HAP-1 (cell line): ENCODE data around the gene WDR93.

Source experiments
- DNase-seq, 2 experiments: peaks; one replicate each; pipeline ENCODE4 v3.0.0-alpha.2; 2016 to 2020; ENCODE audit warnings: low spot score in 2 of 2
- H3K27me3 ChIP-seq: fragments of 250-450 bp; sonication (Bioruptor Pico); 2 replicates; pipeline ENCODE4 v1.5.1; 2020; ENCODE audit warnings: low read depth, mild to moderate bottlenecking, moderate library complexity
- H3K36me3 ChIP-seq: fragments of 250-450 bp; sonication (Bioruptor Pico); replicated peaks from 2 replicates; pipeline ENCODE4 v1.5.1; 2020; ENCODE audit warnings: mild to moderate bottlenecking
- H3K4me1 ChIP-seq: fragments of 250-450 bp; sonication (Bioruptor Pico); 2 replicates; pipeline ENCODE4 v1.5.1; 2020; ENCODE audit warnings: mild to moderate bottlenecking
- H3K4me3 ChIP-seq: fragments of 250-450 bp; sonication (Bioruptor Pico); 2 replicates; pipeline ENCODE4 v1.5.1; 2020; ENCODE audit warnings: mild to moderate bottlenecking, moderate library complexity
- H3K9me3 ChIP-seq: fragments of 250-450 bp; sonication (Bioruptor Pico); 2 replicates; pipeline ENCODE4 v1.5.1; 2020; ENCODE audit warnings: mild to moderate bottlenecking, moderate library complexity
- in situ Hi-C: fragments of 300-500 bp; cut with MboI; formaldehyde crosslinking; loops from 3 replicates; pipeline ENCODE4 v1.14.3; 2020; ENCODE audit warnings: low sequenced_read_pairs, inconsistent platforms, mixed read lengths

The WDR93 gene

DNA sequence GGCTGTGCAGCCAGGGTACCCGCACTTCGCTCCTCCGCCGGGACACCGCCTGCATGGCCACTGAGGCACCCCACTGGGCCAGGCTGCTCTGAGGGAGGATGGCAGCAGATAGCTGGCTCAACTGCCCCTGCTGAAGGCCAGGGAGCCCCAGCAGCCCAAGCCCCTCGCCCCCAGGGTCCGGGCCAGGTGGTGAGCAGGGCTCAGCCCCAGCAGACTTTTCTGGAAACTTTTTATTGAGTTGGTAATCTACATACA lies 23.0 kb upstream of the WDR93 start:
- H3K27me3 ChIP-seq = no peaks in the 10 kb centered on the region
- in situ Hi-C loops = no loop called here
- H3K4me3 ChIP-seq = no peak overlapping the region
- peaks cover 4% of the 10 kb centered on the region; the same call in 1 of the 2 replicates for H3K4me1 ChIP-seq
- no peaks in the 10 kb centered on the region for H3K9me3 ChIP-seq
- no peak for DNase-seq
- H3K36me3 ChIP-seq = no peaks in the 10 kb centered on the region

DNA sequence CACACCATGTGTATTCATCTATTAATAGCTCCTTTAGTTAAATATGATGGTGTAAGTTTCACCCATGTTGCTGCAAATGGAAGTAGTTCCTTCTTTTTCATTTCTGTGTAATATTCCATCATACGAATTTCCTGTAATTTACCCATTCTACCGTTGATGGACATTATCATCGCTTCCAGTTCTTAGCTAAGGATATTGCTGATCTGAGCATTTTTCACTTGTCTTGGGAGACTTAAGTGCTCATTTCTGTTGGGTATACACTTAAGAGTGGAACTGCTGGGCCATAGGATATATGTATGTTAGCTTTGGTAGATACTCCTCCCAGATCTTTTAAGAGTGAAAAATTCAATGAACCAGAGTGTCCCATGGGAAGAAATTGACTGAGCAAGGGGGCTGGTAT lies 22.4 kb upstream of the WDR93 start:
- Histone ChIP-seq H3K4me3 (no peak overlapping the region), H3K4me1 (peaks cover 4% of the 10 kb centered on the region; the same call in 1 of the 2 replicates), H3K27me3 (no peaks in the 10 kb centered on the region), H3K9me3 (no peaks in the 10 kb centered on the region), H3K36me3 (no peaks in the 10 kb centered on the region)
- in situ Hi-C loops = no loop called here
- no peak for DNase-seq

DNA sequence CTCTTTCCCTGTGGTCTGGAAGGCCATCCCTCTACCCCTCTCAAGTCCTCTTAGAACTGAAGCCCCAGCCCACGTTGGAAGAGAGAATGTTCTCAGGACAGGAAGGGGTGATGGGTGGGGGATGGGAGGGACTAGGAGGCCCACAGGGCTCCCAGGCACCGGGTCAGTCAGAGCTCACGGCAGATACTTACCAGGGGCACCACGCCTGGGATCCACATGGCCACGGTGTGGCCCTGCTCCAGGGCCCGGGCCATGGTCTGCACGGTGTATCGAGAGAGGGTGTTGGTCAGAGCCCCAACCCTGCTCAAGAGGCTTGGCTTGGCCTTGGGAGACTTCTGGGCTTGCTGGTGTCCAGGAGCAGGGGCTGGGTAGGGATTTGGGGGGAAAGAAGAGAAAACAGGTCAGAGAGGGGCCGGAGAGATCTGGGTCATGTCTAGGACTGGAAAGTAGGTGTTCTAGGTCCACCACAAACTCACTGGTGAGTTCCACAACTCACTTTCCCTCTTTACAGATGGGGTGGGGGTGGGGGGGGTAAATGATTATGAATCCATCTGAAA lies 21.2 kb upstream of the WDR93 start:
- H3K4me3 ChIP-seq = no peak overlapping the region
- no peaks in the 10 kb centered on the region for H3K36me3 ChIP-seq
- no peak for DNase-seq
- H3K4me1 ChIP-seq = peaks cover 4% of the 10 kb centered on the region; the same call in 1 of the 2 replicates
- H3K9me3 ChIP-seq = no peaks in the 10 kb centered on the region
- in situ Hi-C loops = no loop called here
- H3K27me3 ChIP-seq = no peaks in the 10 kb centered on the region

DNA sequence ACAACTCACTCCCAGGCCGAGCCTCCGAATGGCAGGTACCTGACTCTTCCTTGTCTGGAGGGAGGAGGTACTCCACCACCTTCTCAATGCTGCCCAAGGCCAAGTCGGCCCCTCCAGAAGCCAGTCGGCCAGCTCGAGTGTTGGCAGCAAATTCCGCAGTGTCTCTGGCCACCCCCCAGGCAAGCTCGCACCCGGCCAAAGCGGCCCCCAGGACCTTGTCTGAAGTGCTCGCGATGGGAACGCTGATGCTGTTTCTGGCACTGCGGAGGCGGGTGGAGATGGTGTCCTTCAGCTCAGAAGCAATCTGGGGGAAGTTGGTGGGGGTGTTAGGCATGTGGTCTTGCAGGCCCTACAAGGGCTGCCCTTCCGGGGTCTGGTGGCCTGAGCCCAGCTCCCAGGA lies 20.7 kb upstream of the WDR93 start:
- DNase-seq = no peak
- in situ Hi-C loops = no loop called here
- H3K4me1 ChIP-seq = peaks cover 4% of the 10 kb centered on the region; the same call in 1 of the 2 replicates
- H3K9me3 ChIP-seq = no peaks in the 10 kb centered on the region
- H3K36me3 ChIP-seq = no peaks in the 10 kb centered on the region
- H3K4me3 ChIP-seq = no peak overlapping the region
- no peaks in the 10 kb centered on the region for H3K27me3 ChIP-seq

DNA sequence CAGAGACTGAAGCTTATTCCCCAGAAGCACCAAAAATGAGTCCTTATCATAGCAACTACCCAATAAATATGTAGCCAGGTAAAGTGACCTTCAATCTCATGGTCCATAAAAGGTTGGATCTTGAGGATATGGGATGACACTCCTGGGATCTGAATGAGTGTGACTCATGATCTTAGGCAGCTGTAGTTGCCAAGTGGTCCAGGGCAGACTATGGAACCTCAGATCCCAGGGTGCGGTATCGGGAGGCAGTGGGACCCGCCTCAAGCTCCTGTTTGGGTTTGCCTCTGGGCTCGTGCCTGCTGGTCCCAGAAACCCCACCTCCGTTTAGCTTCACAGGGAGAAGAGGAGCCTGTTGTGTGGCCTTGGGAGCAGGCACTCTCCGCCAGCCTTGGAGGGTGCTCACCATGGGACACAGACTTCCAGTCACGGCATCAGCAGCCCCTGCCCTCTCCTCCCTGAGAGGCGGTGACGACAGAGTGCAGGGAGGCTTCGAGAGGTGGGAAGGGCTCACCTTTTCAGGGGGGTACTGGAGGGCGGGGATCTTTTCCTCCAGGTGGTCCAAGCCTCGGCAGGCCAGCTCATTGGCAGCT lies 19.5 kb upstream of the WDR93 start:
- H3K4me3 ChIP-seq = no peak overlapping the region
- H3K27me3 ChIP-seq = no peaks in the 10 kb centered on the region
- in situ Hi-C loops = no loop called here
- peaks cover under 1% of the 10 kb centered on the region; the same call in 1 of the 2 replicates for H3K4me1 ChIP-seq
- H3K9me3 ChIP-seq = no peaks in the 10 kb centered on the region
- no peak for DNase-seq
- H3K36me3 ChIP-seq = no peaks in the 10 kb centered on the region

DNA sequence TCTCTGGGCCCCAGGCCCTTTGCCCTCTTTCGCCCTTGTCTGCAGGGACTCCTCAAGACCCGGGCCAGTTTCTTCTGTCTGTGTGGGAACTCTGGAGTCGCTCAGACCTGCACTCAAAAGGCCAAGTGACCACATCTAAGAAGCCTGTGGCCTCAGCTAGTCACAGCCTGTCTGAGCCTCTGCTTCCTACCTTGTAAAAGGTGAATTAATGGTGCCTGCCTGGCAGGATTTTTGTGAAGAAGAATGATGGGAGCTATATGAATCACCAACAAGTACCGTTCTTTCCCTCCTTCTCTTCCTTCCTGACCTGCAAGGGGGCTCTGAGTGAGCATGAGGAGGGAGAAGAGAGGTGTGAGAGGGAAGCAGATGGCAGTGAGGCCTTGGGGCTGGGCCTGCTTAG lies 18.9 kb upstream of the WDR93 start:
- in situ Hi-C loops = no loop called here
- no peak overlapping the region for H3K4me3 ChIP-seq
- no peak for DNase-seq
- H3K4me1 ChIP-seq = no peaks in the 10 kb centered on the region
- no peaks in the 10 kb centered on the region for H3K27me3 ChIP-seq
- no peaks in the 10 kb centered on the region for H3K9me3 ChIP-seq
- no peaks in the 10 kb centered on the region for H3K36me3 ChIP-seq

DNA sequence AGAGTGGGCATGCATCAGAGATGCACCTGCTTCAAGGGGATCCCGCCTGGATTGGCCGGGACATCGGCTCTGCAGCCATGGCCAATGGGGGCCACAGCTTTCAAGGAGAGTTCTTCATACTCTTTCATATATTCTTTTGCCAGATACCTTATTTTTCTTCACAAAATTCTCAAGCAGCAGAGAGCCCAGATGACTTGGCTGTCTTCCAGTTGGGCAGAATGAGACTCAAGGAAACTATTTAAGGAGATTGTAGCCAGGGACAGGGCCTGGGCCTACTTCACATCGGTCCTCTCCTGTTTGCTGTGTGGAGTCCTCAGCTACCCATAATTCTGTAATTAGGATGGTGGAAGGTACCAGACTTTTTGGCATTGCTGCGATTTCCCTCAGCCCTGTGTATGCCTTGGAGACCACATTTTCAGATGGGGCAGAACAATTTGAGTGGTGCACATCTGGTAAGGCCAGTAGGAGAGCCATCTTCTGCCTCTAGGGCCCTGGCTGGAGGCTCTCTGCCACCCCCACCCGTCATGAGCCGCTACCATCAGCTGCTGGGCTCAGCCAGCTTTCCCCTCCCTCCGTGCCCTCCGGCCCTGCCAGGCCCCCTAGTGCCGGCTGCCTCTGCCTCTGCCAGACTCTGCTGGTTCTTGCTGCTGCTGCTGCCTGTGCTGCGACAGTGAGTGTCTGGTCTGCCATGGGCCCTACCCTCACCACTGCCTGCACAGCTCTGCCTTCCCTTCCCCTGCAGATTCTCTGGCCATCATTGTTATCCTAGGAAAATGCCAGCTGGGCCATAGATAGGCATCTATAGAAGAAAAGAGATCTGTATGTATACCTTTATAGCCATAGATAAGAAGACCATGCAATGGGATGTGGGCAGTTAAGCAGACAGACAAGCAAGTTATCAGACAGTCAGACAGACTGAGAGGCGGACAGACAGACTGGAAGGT lies 18.1 kb upstream of the WDR93 start:
- no peak for DNase-seq
- H3K4me1 ChIP-seq = no peaks in the 10 kb centered on the region
- in situ Hi-C loops = no loop called here
- no peaks in the 10 kb centered on the region for H3K36me3 ChIP-seq
- H3K27me3 ChIP-seq = no peaks in the 10 kb centered on the region
- no peak overlapping the region for H3K4me3 ChIP-seq
- no peaks in the 10 kb centered on the region for H3K9me3 ChIP-seq

DNA sequence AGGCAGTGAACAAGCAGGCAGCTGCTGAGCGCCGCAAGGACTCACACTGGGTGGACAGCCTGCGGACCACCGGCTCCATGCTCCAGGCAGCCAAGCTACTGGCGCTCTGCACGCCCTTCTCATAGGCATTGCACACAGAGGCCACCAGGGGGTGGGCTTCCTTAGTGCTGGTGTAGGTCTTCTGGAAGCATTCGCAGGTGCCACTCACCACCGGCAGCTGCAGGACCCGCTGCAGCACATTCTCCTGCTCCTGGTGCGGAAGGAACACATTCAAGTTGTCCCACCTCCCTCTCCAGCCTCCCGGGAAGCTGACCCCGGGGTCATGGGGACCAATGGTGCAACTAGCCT lies 17.5 kb upstream of the WDR93 start:
- H3K36me3 ChIP-seq = no peaks in the 10 kb centered on the region
- no peaks in the 10 kb centered on the region for H3K9me3 ChIP-seq
- peak; percentile 37 to 65 for DNase-seq
- no peak overlapping the region for H3K4me3 ChIP-seq
- in situ Hi-C loops = no loop called here
- no peaks in the 10 kb centered on the region for H3K27me3 ChIP-seq
- no peaks in the 10 kb centered on the region for H3K4me1 ChIP-seq

DNA sequence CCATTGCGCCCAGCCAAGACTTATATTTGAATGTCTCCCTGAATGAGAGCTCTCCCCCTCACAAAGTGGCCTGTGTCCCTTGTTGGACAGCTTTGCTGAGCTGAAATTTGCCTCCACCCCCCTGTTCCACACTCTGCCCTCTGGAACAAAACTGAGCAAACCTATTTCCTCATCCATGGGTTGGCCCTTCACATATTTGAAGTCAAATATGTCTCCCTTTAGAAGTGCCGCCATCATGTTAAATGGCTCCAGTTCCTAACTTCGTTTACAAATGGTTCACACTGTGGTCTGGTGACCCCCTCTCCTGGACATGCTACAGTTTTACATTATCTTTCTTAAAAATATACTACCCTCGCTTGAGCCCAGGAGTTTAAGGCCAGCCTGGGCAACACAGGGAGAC lies 16.1 kb upstream of the WDR93 start:
- H3K4me3 ChIP-seq = no peak overlapping the region
- DNase-seq = no peak
- no peaks in the 10 kb centered on the region for H3K4me1 ChIP-seq
- H3K27me3 ChIP-seq = no peaks in the 10 kb centered on the region
- H3K9me3 ChIP-seq = no peaks in the 10 kb centered on the region
- H3K36me3 ChIP-seq = no peaks in the 10 kb centered on the region
- in situ Hi-C loops = no loop called here

DNA sequence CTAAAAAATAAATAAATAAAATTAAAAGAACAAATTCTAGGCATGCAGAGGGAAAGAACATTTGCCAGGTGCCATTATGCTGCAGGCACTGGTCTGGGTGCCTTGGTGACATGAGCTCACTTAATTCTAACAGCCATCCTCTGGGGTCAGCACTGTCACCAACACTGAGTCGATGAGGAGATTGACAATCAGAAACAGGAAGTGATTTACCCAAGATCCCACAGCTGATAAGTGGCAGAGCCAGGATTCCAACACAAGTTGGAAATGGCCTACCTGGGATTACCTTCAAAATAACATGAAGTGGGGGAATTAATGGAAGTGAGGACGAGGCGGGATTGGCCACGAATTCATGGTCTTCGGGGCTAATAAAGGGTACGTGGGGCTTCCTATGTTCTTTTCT lies 15.0 kb upstream of the WDR93 start:
- no peaks in the 10 kb centered on the region for H3K4me1 ChIP-seq
- DNase-seq = no peak
- no peak overlapping the region for H3K4me3 ChIP-seq
- in situ Hi-C loops = no loop called here
- 0 out of 2 replicates have a peak, but pooled peaks cover 2% of the 10 kb centered on the region for H3K9me3 ChIP-seq
- H3K27me3 ChIP-seq = peaks cover 4% of the 10 kb centered on the region; the same call in 1 of the 2 replicates
- no peaks in the 10 kb centered on the region for H3K36me3 ChIP-seq

DNA sequence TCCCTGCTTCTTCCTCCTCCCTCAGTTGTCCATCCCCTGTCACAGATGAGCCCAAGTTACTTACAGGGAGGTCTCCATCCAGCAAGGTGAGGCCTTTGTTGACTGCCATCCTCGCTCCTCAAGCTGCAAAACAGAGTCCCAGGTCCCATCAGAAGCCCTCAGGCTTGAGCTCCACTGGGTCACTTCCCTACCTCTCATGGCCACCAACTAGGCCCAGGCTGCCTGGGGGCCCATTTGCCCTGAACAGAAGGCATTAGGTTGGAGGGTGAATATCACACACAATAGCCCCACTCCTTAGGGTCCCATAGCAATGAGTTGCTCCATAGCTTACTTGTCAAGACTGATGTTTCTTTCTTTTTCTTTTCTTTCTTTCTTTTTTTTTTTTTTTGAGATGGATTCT lies 13.2 kb upstream of the WDR93 start:
- in situ Hi-C loops = no loop called here
- no peaks in the 10 kb centered on the region for H3K36me3 ChIP-seq

DNA sequence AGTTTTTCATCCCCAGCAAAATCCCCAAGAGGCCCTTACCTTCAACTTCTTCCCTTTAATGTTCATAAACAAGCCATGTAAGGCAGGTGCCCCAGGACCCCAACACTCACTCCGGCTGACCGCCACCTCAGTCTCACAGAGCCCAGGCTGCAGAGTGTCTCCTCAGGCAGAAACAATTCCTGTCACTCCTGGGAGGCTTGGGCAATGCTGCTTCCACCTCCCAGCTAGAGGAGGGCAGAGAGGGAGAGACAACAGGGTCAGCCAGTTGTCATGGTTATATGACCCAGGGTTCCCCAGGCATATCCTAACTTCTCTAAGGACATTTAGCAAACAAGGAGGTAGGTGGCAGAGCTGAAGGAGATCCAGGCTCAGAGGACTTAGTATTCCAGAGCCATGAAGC lies 11.4 kb upstream of the WDR93 start, which contains the start of gene PLIN1:
TSS of gene PLIN1 (minus strand) at position 156 of the 400 bp plus-strand sequence. CDS start 1,878 bp downstream, outside the sequence.
- Histone ChIP-seq H3K36me3 (no peaks in the 10 kb centered on the region), H3K9me3 (0 out of 2 replicates have a peak, but pooled peaks cover 2% of the 10 kb centered on the region), H3K4me1 (no peaks in the 10 kb centered on the region), H3K4me3 (no peak within 1 kb of the TSS), H3K27me3 (peaks cover 9% of the 10 kb centered on the region)
- in situ Hi-C loops = no loop called here
- DNase-seq = no peak

More for the DNA sequence above, 13.2 kb upstream of the WDR93 start:
- Histone ChIP-seq H3K9me3 (0 out of 2 replicates have a peak, but pooled peaks cover 2% of the 10 kb centered on the region), H3K4me1 (no peaks in the 10 kb centered on the region), H3K27me3 (peaks cover 9% of the 10 kb centered on the region), H3K4me3 (no peak overlapping the region)
- no peak for DNase-seq

DNA sequence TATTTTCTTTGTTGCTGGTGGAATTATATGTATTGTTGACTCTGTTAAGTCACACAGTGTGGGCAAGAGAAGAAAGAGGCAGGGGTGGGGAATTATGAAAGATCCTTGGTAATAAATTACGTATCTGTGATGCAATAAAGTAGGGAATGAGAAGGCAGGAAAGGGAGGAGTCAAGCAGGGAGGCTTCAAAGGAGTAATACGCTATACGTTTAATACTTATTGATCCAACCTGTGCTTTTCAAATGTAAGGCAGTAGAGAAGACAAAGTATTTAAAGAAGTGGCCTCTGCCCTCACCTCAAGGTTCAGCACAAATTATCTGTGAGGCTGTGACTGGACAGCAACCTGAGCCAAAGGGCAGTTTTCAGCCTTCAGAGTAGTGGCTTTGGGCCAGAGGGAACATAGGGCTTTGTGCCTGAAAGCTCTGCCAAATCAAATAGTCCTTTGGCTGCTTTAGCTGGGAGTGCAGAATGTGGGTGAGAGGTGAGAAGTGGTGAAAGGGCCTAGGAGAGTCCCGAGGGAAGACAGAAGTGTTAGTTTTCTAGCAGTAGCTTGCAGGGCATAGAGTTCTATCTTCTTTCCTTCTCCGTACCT lies 10.2 kb upstream of the WDR93 start:
- no peak overlapping the region for H3K4me3 ChIP-seq
- H3K36me3 ChIP-seq = no peaks in the 10 kb centered on the region
- DNase-seq = no peak
- H3K4me1 ChIP-seq = no peaks in the 10 kb centered on the region
- in situ Hi-C loops = no loop called here
- 0 out of 2 replicates have a peak, but pooled peaks cover 2% of the 10 kb centered on the region for H3K9me3 ChIP-seq
- H3K27me3 ChIP-seq = peaks cover 9% of the 10 kb centered on the region

DNA sequence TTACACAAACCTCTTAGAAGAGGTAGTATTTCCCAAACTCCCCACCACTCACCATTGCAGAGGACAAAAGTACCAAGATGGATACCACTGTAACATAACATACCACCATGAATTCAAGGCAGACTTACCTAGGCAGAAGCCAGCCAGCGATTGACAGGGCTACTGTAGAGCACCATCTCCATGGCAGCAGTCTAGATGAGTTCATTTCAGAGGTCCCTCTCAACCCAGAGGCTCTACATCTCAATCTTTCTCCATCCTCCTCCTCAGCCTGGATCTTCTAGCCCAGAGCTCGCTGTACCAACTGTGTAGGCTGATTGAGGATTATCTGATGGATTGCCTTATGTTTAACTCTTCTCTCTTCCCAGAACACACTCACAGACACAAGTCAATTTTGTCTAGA lies 9.5 kb upstream of the WDR93 start:
- Histone ChIP-seq H3K4me1 (no peaks in the 10 kb centered on the region), H3K9me3 (0 out of 2 replicates have a peak, but pooled peaks cover 2% of the 10 kb centered on the region), H3K36me3 (no peaks in the 10 kb centered on the region), H3K4me3 (no peak overlapping the region), H3K27me3 (peaks cover 9% of the 10 kb centered on the region)
- in situ Hi-C loops = no loop called here
- no peak for DNase-seq
